Raji (cell line): ENCODE data around the gene MDGA2.

ENCODE experiments used
- POLR2A ChIP-seq: IDR thresholded peaks from 2 replicates; pipeline ENCODE4 v1.6.1; 2011; ENCODE audit warnings: low read depth, low read length, control low read depth; ENCODE audit not compliant: insufficient read depth

MDGA2 gene

GRCh38 chr14:47466916-47467315, 208.5 kb downstream of the MDGA2 start:
- no peak for TF ChIP-seq POLR2A

GRCh38 chr14:47454025-47454424, 221.4 kb downstream of the MDGA2 start:
- no peak for TF ChIP-seq POLR2A

DNA sequence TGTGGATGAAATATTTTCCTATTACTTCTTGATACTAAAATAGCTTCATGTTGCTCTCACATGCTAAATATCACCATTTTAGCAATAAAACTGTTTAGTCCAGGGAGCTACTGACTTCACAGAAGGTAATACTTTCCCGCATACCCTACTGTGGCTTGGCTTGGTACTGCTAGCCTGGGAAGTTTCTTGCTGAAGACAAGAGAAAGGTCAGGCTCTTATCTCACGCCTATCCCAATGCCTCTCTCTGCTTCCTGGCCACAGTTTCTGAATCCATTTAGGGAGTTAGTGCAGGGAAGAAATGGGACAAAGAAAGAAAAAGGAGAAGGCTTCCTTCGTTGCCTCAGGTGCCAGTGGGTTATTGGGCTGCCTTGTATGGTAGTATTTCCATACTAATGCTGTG, 228.3 kb downstream of the MDGA2 start:
- no peak for TF ChIP-seq POLR2A

DNA sequence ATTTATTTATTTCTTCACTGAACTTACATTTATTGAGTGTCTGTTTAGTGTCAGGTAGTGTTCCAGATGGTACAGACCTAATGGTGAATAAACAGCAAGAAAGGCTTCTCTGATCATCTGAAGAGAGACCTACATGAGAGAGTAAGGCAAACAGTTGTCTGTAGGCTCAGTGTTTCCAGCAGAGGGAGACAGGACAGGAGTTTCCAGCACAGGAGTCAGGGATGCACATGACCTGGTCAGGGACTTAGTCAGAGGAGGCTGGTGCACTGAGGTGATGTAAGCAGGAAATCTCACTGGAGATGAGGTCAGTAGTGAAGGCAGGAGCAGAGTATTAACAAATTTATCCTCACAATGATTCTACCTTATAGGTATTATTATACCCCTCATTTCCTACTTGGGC, 233.2 kb downstream of the MDGA2 start:
- TF ChIP-seq POLR2A: no peak

GRCh38 chr14:47439953-47440352, 235.5 kb downstream of the MDGA2 start:
- no peak for TF ChIP-seq POLR2A

DNA sequence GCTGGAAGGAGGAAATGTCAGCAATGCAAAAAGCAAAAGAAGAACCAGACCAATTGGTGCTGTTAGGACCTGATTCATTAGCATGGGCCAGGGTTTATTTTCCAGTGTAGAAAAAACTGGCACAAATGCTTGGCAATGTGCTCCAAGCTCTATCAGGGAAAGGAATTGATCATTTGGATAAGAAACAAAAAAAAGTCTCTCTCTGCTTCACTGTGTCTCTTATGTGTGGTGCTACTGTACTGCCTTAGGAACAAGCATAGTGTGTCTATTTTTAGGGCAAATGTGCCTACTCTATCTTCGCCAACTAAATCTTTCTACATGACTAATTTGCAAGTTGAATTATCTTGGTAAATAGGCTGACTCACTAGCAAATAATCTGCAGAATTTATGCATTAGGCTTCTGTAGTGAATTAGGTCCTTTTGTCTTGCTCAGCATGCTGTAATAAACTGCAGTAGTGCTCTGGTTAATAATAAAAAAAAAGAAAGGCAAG, 236.7 kb downstream of the MDGA2 start:
- TF ChIP-seq POLR2A: no peak

DNA sequence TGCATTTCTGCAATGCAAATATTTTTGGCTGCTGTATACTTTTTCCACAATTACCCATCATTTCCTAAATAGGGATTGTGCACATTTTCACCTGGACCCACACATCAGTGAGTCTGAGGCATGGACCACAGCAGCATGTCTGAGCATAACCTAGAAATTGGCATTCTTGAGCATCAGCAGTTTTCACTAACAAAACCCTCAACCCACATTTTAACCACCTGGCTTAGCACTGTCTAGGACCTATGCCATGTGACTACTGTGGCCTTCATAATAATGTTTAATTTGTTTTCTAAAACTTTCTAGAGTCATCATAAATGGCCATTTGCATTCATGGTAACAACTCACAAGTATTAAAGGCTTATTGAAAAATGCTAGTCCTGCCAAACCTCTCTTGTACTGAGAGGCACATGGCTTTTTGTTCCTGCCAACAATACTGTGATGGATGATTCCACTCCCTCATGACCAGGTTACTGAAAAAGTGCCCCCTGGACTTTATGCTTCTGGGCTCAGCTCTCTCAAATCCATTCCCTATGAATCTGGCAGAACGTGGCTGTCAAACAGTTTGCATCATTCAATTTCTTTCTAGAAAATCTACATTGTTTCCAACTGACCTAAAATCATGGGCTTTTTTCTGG, 240.0 kb downstream of the MDGA2 start:
- TF ChIP-seq POLR2A: no peak

- no peak for TF ChIP-seq POLR2A
Observed at GRCh38 chr14:47427629-47428028, 247.8 kb downstream of the MDGA2 start.

GRCh38 chr14:47425302-47425701, 250.1 kb downstream of the MDGA2 start:
- TF ChIP-seq POLR2A: no peak

GRCh38 chr14:47422191-47422590, 253.2 kb downstream of the MDGA2 start:
- no peak for TF ChIP-seq POLR2A

- no peak for TF ChIP-seq POLR2A
Observed at GRCh38 chr14:47411523-47411922, 263.9 kb downstream of the MDGA2 start.

DNA sequence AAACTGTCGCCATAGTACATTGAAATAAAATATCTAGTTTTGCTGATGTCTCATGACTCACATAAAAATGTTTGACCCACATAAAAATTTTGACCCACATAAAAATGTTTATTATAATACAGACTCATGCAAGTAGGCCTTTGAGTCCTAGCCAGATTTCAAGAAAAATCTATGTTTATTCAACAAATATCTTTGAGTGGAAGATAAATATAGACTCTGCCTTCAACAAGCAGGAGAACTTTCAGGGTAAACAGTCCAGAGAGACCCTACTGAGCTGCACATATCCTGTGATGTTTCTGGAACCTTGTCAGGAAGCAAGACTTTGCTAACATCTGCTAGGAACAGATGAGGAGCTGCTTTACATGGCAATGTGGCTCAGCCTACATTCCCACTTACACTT, 283.1 kb downstream of the MDGA2 start:
- no peak for TF ChIP-seq POLR2A

- TF ChIP-seq POLR2A: no peak
Observed at GRCh38 chr14:47390831-47391504, 284.4 kb downstream of the MDGA2 start.

- no peak for TF ChIP-seq POLR2A
Observed at GRCh38 chr14:47389535-47389934, 285.9 kb downstream of the MDGA2 start.

GRCh38 chr14:47366006-47366405, 309.4 kb downstream of the MDGA2 start:
- no peak for TF ChIP-seq POLR2A

- no peak for TF ChIP-seq POLR2A
Observed at GRCh38 chr14:47365233-47365632, 310.2 kb downstream of the MDGA2 start.

DNA sequence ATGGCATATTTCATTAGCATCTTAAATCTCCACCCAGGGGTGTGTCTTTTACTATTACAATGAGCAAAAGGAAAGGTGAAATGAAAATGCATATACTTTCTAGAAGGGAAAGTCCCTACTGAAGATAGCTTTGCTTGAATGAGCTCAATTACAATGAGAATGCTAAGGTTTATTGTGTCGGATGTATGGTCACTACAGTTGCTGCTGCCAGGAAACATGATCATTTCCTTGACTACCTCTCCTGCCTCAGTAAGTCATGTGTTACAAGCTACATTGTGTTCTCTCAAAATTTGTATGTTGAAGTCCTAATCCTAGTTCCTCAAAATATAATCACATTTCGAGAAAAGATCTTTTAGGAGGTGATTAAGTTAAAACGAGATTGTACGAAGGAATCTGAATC, 322.2 kb downstream of the MDGA2 start:
- no peak for TF ChIP-seq POLR2A
